Measurements from ENCODE around the gene MIOX.

- TF ChIP-seq CREB1 (CRISPR knock-in tag; IDR thresholded peaks at IDR 0.05; ENCODE audit: low read depth) = no peak
- TF ChIP-seq POLR2AphosphoS5 (IDR thresholded peaks at IDR 0.05; ENCODE audit: low read depth) = no peak
- no peak for TF ChIP-seq CTCF (conservative IDR thresholded peaks at IDR 0.05; ENCODE audit: low read depth in 2 of 2)
- no peak for TF ChIP-seq REST (IDR thresholded peaks at IDR 0.05; ENCODE audit: unreplicated experiment)
- TF ChIP-seq EZH2 (IDR thresholded peaks at IDR 0.05; ENCODE audit: low read depth, unreplicated experiment) = no peak
Observed at GRCh38 chr22:50471197-50471847, 15.3 kb upstream of the MIOX start.
